Natural killer cell (primary cell): ENCODE data around the gene TCHP. TPM values are rescaled to one million over a fixed set of nuclear protein-coding genes. Genes with fewer than 3 reads are reported as not detected.
"Not testable (repeated sequence)": the region's sequence is repeated elsewhere in the genome, so short reads cannot be mapped to it uniquely, and the experiment has no call there.

Experiments used
- ATAC-seq, 3 donors: fragments of 150-1000 bp in 2 of 3; fragments of 200-7000 bp in 1 of 3; cut with Tn5 transposase; 1 replicate in 1 of 3; 2 replicates in 2 of 3; pipeline ENCODE4 v1.10.0; 2021; ENCODE audit warnings: mild to moderate bottlenecking in 2 of 3, moderate library complexity in 2 of 3
- DNase-seq, 2 donors: peaks; one replicate each; pipeline versions ENCODE4 v3.0.0 to v3.0.0-alpha.2; 2013 to 2021; ENCODE audit warnings: mixed read lengths in 1 of 2
- H3K27ac ChIP-seq: one replicate; pipeline ENCODE4 v1.5.1; 2013; ENCODE audit warnings: mild to moderate bottlenecking, low read length
- H3K27me3 ChIP-seq: one replicate; pipeline ENCODE4 v1.6.1; 2013; ENCODE audit warnings: low read length; ENCODE audit not compliant: control insufficient read depth, insufficient read depth
- H3K36me3 ChIP-seq: one replicate; pipeline ENCODE4 v1.6.1; 2013; ENCODE audit warnings: low read length; ENCODE audit not compliant: control insufficient read depth, insufficient read depth
- H3K4me1 ChIP-seq: one replicate; pipeline ENCODE4 v1.6.1; 2013; ENCODE audit warnings: low read length; ENCODE audit not compliant: control insufficient read depth, insufficient read depth
- H3K4me3 ChIP-seq: one replicate; pipeline ENCODE4 v1.5.1; 2013; ENCODE audit warnings: low read length
- H3K9me3 ChIP-seq: one replicate; pipeline ENCODE4 v1.6.1; 2013; ENCODE audit warnings: low read length; ENCODE audit not compliant: control insufficient read depth, insufficient read depth
- H3K27ac Mint-ChIP-seq, 2 donors: one replicate each; pipeline ENCODE4 v1.8.0; 2022; ENCODE audit warnings: mild to moderate bottlenecking in 2 of 2, mixed read lengths in 2 of 2, moderate library complexity in 1 of 2
- H3K27me3 Mint-ChIP-seq, 2 donors: one replicate each; pipeline ENCODE4 v1.8.0; 2022; ENCODE audit warnings: low read depth in 2 of 2, mixed read lengths in 2 of 2
- H3K36me3 Mint-ChIP-seq: one replicate; pipeline ENCODE4 v1.8.0; 2022; ENCODE audit warnings: mixed read lengths
- H3K4me1 Mint-ChIP-seq, 2 donors: one replicate each; pipeline ENCODE4 v1.8.0; 2022; ENCODE audit warnings: mixed read lengths in 2 of 2
- H3K4me3 Mint-ChIP-seq: one replicate; pipeline ENCODE4 v1.8.0; 2022; ENCODE audit warnings: mild to moderate bottlenecking, moderate library complexity, mixed read lengths
- H3K9me3 Mint-ChIP-seq, 2 donors: one replicate each; pipeline ENCODE4 v1.8.0; 2022; ENCODE audit warnings: mixed read lengths in 2 of 2
- CTCF ChIP-seq: fragments of 200-600 bp; IDR thresholded peaks from one replicate; pipeline ENCODE4 v1.8.0; 2022; ENCODE audit warnings: antibody characterized with exemption
- WGBS: methylation state at CpG from one replicate; pipeline ENCODE4 v1.1.7; 2013; ENCODE audit warnings: missing lambda C conversion rate; ENCODE audit not compliant: insufficient coverage; 5-methylcytosine and 5-hydroxymethylcytosine counted together
- intact Hi-C: fragments of 100-400 bp; cut with micrococcal nuclease; formaldehyde crosslinking; loops from one replicate; pipeline ENCODE4 v1.14.2; 2022
- total RNA-seq, 4 donors: library from RNA; stranded (reverse); fragments of 120-200 nt in 1 of 4; gene quantifications; one replicate each; pipeline versions ENCODE4 v1.2.3 to v1.2.4, GENCODE V29; 2013 to 2022

The TCHP gene
- 10 to 100 TPM; 33.7 to 42.5 (median 38.7) TPM for total RNA-seq
- total RNA-seq (2013), result 23.5 TPM

DNA sequence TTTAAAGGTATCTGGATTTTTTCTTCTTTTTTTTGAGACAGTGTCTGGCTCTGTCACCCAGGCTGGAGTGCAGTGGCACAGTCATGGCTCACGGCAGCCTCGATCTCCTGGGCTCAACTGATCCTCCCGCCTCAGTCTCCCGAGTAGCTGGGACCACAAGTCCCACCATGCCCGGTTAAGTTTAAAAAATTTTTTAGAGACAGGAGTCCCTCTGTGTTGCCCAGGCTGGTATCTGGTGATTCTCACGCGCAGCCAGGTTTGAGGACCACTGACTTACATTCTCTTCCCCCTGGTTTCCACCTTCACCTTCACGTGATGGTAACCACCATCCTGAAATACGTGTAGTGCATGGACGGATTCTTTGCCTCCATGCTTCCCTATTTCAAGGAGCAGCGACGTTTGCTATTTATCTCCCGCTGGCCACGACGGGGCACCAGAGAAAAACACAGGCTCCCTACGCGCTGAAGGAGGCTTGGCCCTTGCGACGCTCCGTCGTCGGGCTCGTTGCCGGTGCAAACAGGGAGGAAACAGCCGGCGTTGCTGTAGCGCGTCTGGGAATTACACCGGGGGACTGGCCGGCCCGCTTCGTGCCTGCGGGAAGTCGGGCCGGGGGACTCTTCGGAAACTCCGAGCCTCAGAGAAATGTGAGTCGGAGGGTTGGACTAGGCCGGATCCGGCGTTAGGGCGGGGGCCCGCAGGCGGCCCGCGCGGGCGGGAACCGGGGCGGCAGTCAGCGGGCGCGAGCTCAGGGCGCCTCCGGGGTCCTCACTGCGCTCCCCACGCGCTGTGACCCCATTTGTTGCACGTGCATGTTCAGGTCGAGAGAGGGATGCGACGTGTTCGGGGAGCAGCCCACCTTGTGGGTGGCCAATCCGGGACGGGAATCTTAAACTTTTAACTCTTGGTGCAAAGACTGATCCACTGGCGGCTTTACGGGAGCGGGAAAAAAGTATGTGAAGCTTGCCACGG lies at the start of gene TCHP:
TSS of gene TCHP (plus strand) at position 492 of the 969 bp plus-strand sequence. CDS start 2,753 bp downstream, outside the sequence.
- Mint-ChIP-seq H3K36me3 (peaks cover 14% of the 10 kb centered on the region), H3K27me3 (no peaks in the 10 kb centered on the region), H3K4me1 (peaks cover 25 to 31% of the 10 kb centered on the region in 2 donors), H3K27ac (peak within 1 kb of the TSS; percentile 95 to 96), H3K4me3 (peak within 1 kb of the TSS; percentile 99), H3K9me3 (no peaks in the 10 kb centered on the region)
- H3K4me1 ChIP-seq, result peaks cover 24% of the 10 kb centered on the region
- WGBS, result 2% methylated on average over 69 of the region's 69 CpGs
- H3K27me3 ChIP-seq, result no peaks in the 10 kb centered on the region
- H3K36me3 ChIP-seq, result peaks cover 23% of the 10 kb centered on the region
- ATAC-seq (peak; percentile 88 to 94 (median 92)), DNase-seq (peak; percentile 60 to 91)
- intact Hi-C loops, result loop anchor here (1.0 to 5.0 kb wide), 3 partner anchors 19 to 97 kb away; partner anchors contain the start of genes ANKRD13A, GIT2 and GLTP
- peak within 1 kb of the TSS; percentile 78 for H3K27ac ChIP-seq
- H3K9me3 ChIP-seq, result no peaks in the 10 kb centered on the region
- no peak for TF ChIP-seq CTCF
- peak within 1 kb of the TSS; percentile 77 for H3K4me3 ChIP-seq

DNA sequence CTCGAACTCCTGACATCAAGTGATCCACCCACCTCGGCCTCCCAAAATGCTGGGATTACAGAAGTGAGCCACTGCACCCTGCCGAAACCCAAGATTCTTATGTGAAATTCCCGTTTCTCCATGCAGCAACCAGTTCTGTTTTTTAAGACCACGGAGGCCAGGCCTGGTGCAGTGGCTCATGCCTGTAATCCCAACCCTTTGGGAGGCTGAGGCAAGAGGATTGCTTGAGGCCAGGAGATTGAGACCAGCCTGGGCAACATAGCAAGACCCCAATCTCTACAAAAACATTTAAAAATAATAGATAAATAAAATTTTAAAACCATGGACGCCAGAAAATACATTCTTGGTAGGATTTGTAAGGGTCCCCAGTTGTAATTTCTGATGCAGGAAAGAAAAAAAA lies 49.6 kb upstream of the TCHP start:
- H3K27ac Mint-ChIP-seq, H3K27me3 Mint-ChIP-seq, H3K27ac ChIP-seq, H3K27me3 ChIP-seq, H3K9me3 Mint-ChIP-seq, H3K9me3 ChIP-seq, H3K4me1 Mint-ChIP-seq, H3K36me3 Mint-ChIP-seq, intact Hi-C loops, DNase-seq, ATAC-seq, H3K4me3 Mint-ChIP-seq, H3K4me3 ChIP-seq: not testable (repeated sequence)
- H3K4me1 ChIP-seq, result peaks cover 14% of the 10 kb centered on the region
- H3K36me3 ChIP-seq, result peaks cover 21% of the 10 kb centered on the region
- WGBS, result 94% methylated on average over 5 of the region's 6 CpGs

DNA sequence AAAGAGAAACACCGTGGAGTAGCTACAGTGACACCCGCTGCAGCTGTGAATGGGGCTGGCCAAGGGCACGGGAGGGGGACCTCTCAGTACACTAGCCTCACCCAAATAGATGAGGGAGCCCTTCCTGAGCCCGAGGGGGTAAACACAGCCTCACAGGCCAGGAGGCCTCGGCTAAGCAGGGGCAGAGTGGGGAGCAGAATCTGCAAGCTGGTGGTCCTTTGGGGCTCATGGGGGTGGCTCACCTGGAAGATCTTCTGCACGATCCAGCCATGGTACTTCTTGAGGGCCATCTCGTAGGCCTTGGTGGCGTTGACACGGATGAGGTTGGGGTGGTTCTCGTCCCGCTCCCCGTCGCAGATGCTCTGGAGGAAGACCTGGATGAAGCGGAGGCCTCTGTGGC lies 44.7 kb upstream of the TCHP start:
- Histone ChIP-seq H3K9me3 (no peaks in the 10 kb centered on the region), H3K4me3 (no peak overlapping the region), H3K4me1 (peaks cover 9% of the 10 kb centered on the region), H3K27me3 (no peaks in the 10 kb centered on the region), H3K36me3 (peaks cover 47% of the 10 kb centered on the region), H3K27ac (no peak overlapping the region)
- ATAC-seq (no peak), DNase-seq (no peak)
- Mint-ChIP-seq H3K4me3 (no peak overlapping the region), H3K27me3 (no peaks in the 10 kb centered on the region), H3K27ac (no peak overlapping the region), H3K9me3 (no peaks in the 10 kb centered on the region), H3K4me1 (peaks cover 8 to 19% of the 10 kb centered on the region in 2 donors), H3K36me3 (no peaks in the 10 kb centered on the region)
- TF ChIP-seq CTCF, result no peak
- intact Hi-C loops, result no loop called here
- WGBS, result 99% methylated on average over 14 of the region's 14 CpGs

- DNase-seq (no peak), ATAC-seq (no peak)
- over 99% methylated on average over 6 of the region's 6 CpGs for WGBS
- H3K27me3 Mint-ChIP-seq, result no peaks in the 10 kb centered on the region
- no peaks in the 10 kb centered on the region for H3K36me3 Mint-ChIP-seq
- Histone ChIP-seq H3K9me3 (no peaks in the 10 kb centered on the region), H3K36me3 (peaks cover 44% of the 10 kb centered on the region), H3K27ac (no peak overlapping the region), H3K27me3 (no peaks in the 10 kb centered on the region), H3K4me3 (no peak overlapping the region), H3K4me1 (peaks cover 8% of the 10 kb centered on the region)
- no peak for TF ChIP-seq CTCF
- H3K27ac Mint-ChIP-seq, result peak overlapping the region; percentile 46 to 69
- peaks cover 8 to 19% of the 10 kb centered on the region in 2 donors for H3K4me1 Mint-ChIP-seq
- intact Hi-C loops, result no loop called here
- H3K4me3 Mint-ChIP-seq, result no peak overlapping the region
- no peaks in the 10 kb centered on the region for H3K9me3 Mint-ChIP-seq
Observed at GRCh38 chr12:109857715-109858114, 42.4 kb upstream of the TCHP start.
